Esophagus muscularis mucosa (tissue), 3 donors: ENCODE results near the gene UBE2G1.

Experiments
- CTCF ChIP-seq, 3 experiments: fragments of 200-600 bp in 2 of 3; fragments of 450-650 bp in 1 of 3; sonication (generic) in 2 of 3; IDR thresholded peaks; one replicate each; pipeline ENCODE4 v1.5.1; 2017 to 2019; ENCODE audit warnings: antibody characterized with exemption in 3 of 3, mild to moderate bottlenecking in 2 of 3, moderate library complexity in 1 of 3
- POLR2A ChIP-seq: fragments of 450-650 bp; IDR thresholded peaks from one replicate; pipeline ENCODE4 v1.6.1; 2017; ENCODE audit warnings: antibody characterized with exemption, moderate library complexity, mild to moderate bottlenecking, low read depth
- POLR2AphosphoS5 ChIP-seq, 2 donors: sonication (generic); formaldehyde crosslinking; IDR thresholded peaks; one replicate each; pipeline ENCODE4 v1.6.1; 2017; ENCODE audit warnings: antibody characterized with exemption in 2 of 2

GRCh38 chr17:4293572-4293971, 72.9 kb downstream of the UBE2G1 start:
- no peak for TF ChIP-seq CTCF (IDR thresholded peaks at IDR 0.05)
- no peak for TF ChIP-seq POLR2A
- no peak for TF ChIP-seq POLR2AphosphoS5 (IDR thresholded peaks at IDR 0.05)
